NB4 (cell line): ENCODE measurements around the gene HOXA6.

Experiments
- DNase-seq: peaks from one replicate; pipeline ENCODE4 v3.0.0; 2010; ENCODE audit warnings: low read depth
- H3K4me3 ChIP-seq: one replicate; pipeline ENCODE4 v1.5.1; 2011; ENCODE audit warnings: mild to moderate bottlenecking, low read depth, low read length, moderate library complexity
- CTCF ChIP-seq: IDR thresholded peaks from one replicate; pipeline ENCODE4 v1.5.1; 2012; ENCODE audit warnings: low read depth, low read length
- MYC ChIP-seq: IDR thresholded peaks from 2 replicates; pipeline ENCODE4 v1.6.1; 2011; ENCODE audit warnings: low read depth, low read length
- POLR2A ChIP-seq: IDR thresholded peaks from 2 replicates; pipeline ENCODE4 v1.6.1; 2011; ENCODE audit warnings: mild to moderate bottlenecking; ENCODE audit not compliant: insufficient read length; ENCODE audit errors: extremely low read depth
- TF ChIP-seq, protein P1 (sequence below): IDR thresholded peaks from 2 replicates; pipeline ENCODE4 v1.6.1; 2011; ENCODE audit warnings: low read depth, low read length

HOXA6 gene

DNA sequence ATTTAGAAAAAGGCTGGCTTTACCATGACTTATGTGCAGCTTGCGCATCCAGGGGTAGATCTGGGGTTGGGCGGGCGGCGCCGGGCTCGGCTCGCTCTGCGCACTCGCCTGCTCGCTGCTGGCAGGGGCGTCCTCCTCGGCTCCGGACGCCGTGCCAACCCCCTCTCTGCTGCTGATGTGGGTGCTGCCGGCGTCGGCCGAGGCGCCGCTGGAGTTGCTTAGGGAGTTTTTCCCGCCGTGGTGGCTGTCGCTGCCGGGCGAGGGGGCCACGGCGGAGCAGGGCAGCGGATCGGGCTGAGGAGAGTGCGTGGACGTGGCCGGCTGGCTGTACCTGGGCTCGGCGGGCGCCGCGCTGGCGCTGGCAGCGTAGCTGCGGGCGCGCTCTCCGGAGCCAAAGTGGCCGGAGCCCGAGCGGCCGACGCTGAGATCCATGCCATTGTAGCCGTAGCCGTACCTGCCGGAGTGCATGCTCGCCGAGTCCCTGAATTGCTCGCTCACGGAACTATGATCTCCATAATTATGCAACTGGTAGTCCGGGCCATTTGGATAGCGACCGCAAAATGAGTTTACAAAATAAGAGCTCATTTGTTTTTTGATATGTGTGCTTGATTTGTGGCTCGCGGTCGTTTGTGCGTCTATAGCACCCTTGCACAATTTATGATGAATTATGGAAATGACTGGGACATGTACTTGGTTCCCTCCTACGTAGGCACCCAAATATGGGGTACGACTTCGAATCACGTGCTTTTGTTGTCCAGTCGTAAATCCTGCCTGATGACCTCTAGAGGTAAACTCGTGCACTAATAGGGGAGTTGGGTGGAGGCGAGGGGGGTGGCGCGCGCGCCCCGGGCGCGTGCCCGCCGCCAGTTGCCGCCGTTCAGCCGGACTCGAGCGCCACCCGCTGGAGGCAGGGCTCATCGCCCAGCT, 4.3 kb downstream of the HOXA6 start, which contains the start of gene HOXA5:
TSS of gene HOXA5 (minus strand) at position 659 of the 927 bp plus-strand sequence. CDS start at position 585, 74 bp downstream.
- H3K4me3 ChIP-seq = no peak within 1 kb of the TSS
- TF ChIP-seq MYC (no peak), CTCF (no peak), POLR2A (no peak)
- TF ChIP-seq, protein P1, sequence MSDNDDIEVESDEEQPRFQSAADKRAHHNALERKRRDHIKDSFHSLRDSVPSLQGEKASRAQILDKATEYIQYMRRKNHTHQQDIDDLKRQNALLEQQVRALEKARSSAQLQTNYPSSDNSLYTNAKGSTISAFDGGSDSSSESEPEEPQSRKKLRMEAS = no peak
- no peak for DNase-seq

DNA sequence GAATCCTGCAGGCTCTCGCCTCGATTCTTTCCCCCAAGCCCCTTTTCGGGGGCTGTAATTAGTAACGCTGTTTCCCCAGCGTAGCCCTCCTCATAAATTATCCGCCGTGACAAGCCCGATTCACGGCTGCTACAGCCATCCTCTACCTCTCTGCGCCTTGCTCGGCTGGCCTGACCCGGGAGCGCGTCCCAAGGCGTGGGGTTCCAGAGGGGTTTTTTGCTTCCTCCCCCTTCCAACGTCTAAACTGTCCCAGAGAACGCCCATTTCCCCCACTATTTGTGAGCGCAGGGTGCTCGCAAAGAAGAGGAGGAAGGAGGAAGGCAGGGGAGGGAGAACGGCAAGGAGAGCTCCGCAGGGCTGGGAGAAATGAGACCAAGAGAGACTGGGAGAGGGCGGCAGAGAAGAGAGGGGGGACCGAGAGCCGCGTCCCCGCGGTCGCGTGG, 5.0 kb downstream of the HOXA6 start:
- no peak for DNase-seq
- TF ChIP-seq, protein P1 = no peak
- no peak for TF ChIP-seq MYC
- TF ChIP-seq CTCF = no peak
- TF ChIP-seq POLR2A = no peak
- no peak overlapping the region for H3K4me3 ChIP-seq

- TF ChIP-seq POLR2A (no peak), MYC (no peak), CTCF (no peak)
- TF ChIP-seq, protein P1 = no peak
- H3K4me3 ChIP-seq = no peak overlapping the region
- no peak for DNase-seq
These were observed 5.5 kb downstream of the HOXA6 start for GRCh38 chr7:27141923-27142579.

DNA sequence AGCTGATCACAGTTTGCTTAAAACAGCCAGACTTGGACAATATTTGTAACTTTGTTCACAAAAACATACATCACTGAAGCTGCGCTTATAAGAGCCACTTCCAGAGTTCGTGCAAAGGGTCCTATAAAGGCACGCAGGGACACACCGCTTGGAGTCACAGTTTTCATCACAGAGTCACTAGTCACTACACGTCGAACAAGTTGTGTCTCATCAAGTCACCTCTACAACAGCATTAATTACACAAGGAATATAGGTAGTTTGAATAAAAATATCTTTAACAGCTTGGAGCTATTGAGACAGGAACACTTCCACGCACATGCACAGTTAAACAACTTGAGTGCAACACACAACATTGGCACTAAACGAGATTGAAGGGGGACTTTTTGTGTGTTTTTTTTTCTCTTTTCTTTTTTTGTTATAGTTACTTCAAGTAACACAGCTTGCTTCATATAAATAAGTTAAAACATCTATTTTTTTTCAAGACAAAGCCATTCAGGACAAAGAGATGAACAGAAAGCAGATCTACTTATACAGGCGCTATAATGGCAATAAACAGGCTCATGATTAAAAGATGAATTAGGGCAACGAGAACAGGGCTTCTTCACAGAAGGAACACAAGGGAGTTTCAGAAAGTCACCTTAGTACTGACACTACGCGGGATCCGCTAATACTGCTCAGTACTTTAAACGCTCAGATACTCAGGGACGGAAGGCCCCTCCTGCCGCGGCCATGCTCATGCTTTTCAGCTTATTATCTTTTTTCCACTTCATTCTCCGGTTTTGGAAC, 6.2 kb downstream of the HOXA6 start:
- no peak for DNase-seq
- TF ChIP-seq CTCF (no peak), POLR2A (no peak), MYC (no peak)
- TF ChIP-seq, protein P1 = no peak
- no peak overlapping the region for H3K4me3 ChIP-seq

DNA sequence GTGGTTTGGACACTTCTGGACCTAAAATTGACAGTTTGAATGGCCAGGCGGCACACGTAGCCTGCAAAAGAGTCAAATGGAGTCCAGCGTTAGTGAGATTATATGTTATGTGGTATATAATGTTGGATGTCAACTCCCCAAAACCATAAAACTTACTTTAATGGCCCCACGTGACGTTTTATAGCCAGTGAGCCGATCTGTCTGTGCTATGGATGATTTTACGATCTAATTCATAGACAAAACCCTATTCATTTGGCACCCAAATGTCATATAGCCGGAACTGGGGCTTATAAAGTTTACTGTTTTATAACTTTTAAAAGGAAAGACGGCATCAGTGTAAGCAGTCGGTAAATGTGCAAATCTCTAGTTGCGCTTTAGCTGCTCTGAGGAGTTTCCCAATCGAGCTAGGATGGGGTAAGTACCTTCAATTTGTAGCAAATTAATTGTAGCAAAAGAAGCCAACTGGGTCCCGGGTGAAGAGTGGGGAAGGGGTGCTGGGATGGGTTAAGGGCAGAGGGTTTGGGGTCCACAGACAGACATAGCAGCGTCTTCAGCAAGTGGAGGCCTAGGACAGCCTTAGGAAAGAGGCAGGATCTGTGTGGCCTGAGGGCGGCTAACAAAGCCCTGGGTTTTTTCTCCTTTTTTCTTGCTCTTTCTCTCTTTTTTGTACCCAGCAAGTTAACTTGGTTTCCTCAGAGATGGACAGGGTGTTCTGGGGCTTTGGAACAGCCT, 7.3 kb downstream of the HOXA6 start:
- TF ChIP-seq MYC (no peak), CTCF (no peak), POLR2A (no peak)
- TF ChIP-seq, protein P1 = no peak
- DNase-seq = no peak
- H3K4me3 ChIP-seq = no peak overlapping the region
